Ovary (tissue), 3 donors: ENCODE results near the gene EFNA5.

ENCODE experiments used
- EP300 ChIP-seq: sonication (generic); formaldehyde crosslinking; IDR thresholded peaks from one replicate; pipeline ENCODE4 v1.6.1; 2017; ENCODE audit warnings: antibody characterized with exemption
- POLR2A ChIP-seq: fragments of 450-650 bp; IDR thresholded peaks from one replicate; pipeline ENCODE4 v1.6.1; 2017; ENCODE audit warnings: antibody characterized with exemption, mild to moderate bottlenecking, moderate library complexity
- TF ChIP-seq, protein P1 (sequence below), 3 donors: fragments of 450-650 bp in 2 of 3; fragments of 200-600 bp in 1 of 3; IDR thresholded peaks; one replicate each; pipeline versions ENCODE4 v1.5.1 to v1.8.0; 2016 to 2022; ENCODE audit warnings: antibody characterized with exemption in 3 of 3, mild to moderate bottlenecking in 1 of 3
- donor health status: DM: no; HTN: no; CAD: no.

- TF ChIP-seq, protein P1, sequence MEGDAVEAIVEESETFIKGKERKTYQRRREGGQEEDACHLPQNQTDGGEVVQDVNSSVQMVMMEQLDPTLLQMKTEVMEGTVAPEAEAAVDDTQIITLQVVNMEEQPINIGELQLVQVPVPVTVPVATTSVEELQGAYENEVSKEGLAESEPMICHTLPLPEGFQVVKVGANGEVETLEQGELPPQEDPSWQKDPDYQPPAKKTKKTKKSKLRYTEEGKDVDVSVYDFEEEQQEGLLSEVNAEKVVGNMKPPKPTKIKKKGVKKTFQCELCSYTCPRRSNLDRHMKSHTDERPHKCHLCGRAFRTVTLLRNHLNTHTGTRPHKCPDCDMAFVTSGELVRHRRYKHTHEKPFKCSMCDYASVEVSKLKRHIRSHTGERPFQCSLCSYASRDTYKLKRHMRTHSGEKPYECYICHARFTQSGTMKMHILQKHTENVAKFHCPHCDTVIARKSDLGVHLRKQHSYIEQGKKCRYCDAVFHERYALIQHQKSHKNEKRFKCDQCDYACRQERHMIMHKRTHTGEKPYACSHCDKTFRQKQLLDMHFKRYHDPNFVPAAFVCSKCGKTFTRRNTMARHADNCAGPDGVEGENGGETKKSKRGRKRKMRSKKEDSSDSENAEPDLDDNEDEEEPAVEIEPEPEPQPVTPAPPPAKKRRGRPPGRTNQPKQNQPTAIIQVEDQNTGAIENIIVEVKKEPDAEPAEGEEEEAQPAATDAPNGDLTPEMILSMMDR (IDR thresholded peaks at IDR 0.05) = no peak
- no peak for TF ChIP-seq EP300
- no peak for TF ChIP-seq POLR2A
Observed at GRCh38 chr5:107331312-107331711, 339.4 kb downstream of the EFNA5 start.
